HepG2 (cell line): ENCODE data around the gene DYNLT2B. TPM values are rescaled to one million over a fixed set of nuclear protein-coding genes. Genes with fewer than 3 reads are reported as not detected.

Source experiments
- BHLHE40 ChIP-seq: IDR thresholded peaks from 2 replicates; pipeline ENCODE4 v1.6.1; 2011; ENCODE audit warnings: low read length, improper control_type of control experiment
- FOXC1 ChIP-seq: sonication (generic); formaldehyde crosslinking; IDR thresholded peaks from 2 replicates; pipeline ENCODE4 v1.8.0; 2022; ENCODE audit warnings: mild to moderate bottlenecking, missing genetic modification reagents, borderline replicate concordance
- HCFC1 ChIP-seq: fragments of 150-350 bp; IDR thresholded peaks from 2 replicates; pipeline ENCODE4 v1.6.1; 2014; ENCODE audit warnings: low read depth, low read length
- HNF1B ChIP-seq: sonication (generic); formaldehyde crosslinking; IDR thresholded peaks from 2 replicates; pipeline ENCODE4 v1.5.1; 2020; ENCODE audit warnings: mild to moderate bottlenecking, moderate library complexity, missing genetic modification reagents
- IKZF4 ChIP-seq: sonication (generic); formaldehyde crosslinking; IDR thresholded peaks from 2 replicates; pipeline ENCODE4 v1.5.1; 2020; ENCODE audit warnings: borderline replicate concordance, mild to moderate bottlenecking, low read depth, missing genetic modification reagents; ENCODE audit errors: not compliant biosample characterization
- MAF1 ChIP-seq: sonication (generic); formaldehyde crosslinking; IDR thresholded peaks from 2 replicates; pipeline ENCODE4 v1.5.0; 2020; ENCODE audit warnings: missing genetic modification reagents, borderline replicate concordance
- NR2F1 ChIP-seq, 2 experiments: fragments of 450-650 bp in 1 of 2; formaldehyde crosslinking in 1 of 2; IDR thresholded peaks; 2 replicates each; pipeline versions ENCODE4 v1.5.0 to v1.6.1; 2016 to 2020; ENCODE audit warnings: mild to moderate bottlenecking in 1 of 2, missing compliant biosample characterization in 1 of 2, missing genetic modification reagents in 1 of 2, moderate library complexity in 1 of 2
- RXRB ChIP-seq: IDR thresholded peaks from 2 replicates; pipeline ENCODE4 v1.6.1; 2016; ENCODE audit warnings: borderline replicate concordance, missing genetic modification reagents, missing compliant biosample characterization
- TEAD2 ChIP-seq: sonication (generic); formaldehyde crosslinking; IDR thresholded peaks from 2 replicates; pipeline ENCODE4 v1.9.0; 2021; ENCODE audit warnings: missing genetic modification reagents
- ZBTB25 ChIP-seq: IDR thresholded peaks from 2 replicates; pipeline ENCODE4 v1.6.1; 2018; ENCODE audit warnings: missing genetic modification reagents
- ZKSCAN1 ChIP-seq: fragments of 150-350 bp; IDR thresholded peaks from 2 replicates; pipeline ENCODE4 v1.6.1; 2014; ENCODE audit warnings: low read length
- ZNF121 ChIP-seq: sonication (generic); formaldehyde crosslinking; IDR thresholded peaks from 2 replicates; pipeline ENCODE4 v1.5.0; 2020; ENCODE audit warnings: mild to moderate bottlenecking, missing genetic modification reagents
- ZNF275 ChIP-seq: sonication (generic); formaldehyde crosslinking; IDR thresholded peaks from 2 replicates; pipeline ENCODE4 v1.8.0; 2022; ENCODE audit warnings: missing genetic modification reagents, mild to moderate bottlenecking, inconsistent platforms, borderline replicate concordance
- ZNF414 ChIP-seq: sonication (generic); formaldehyde crosslinking; IDR thresholded peaks from 2 replicates; pipeline ENCODE4 v1.5.0; 2020; ENCODE audit warnings: missing genetic modification reagents
- ZNF710 ChIP-seq: sonication (generic); formaldehyde crosslinking; IDR thresholded peaks from 2 replicates; pipeline ENCODE4 v1.5.0; 2020; ENCODE audit warnings: mild to moderate bottlenecking, missing genetic modification reagents, borderline replicate concordance
- ZNF770 ChIP-seq: sonication (generic); formaldehyde crosslinking; IDR thresholded peaks from 2 replicates; pipeline ENCODE4 v1.5.0; 2020; ENCODE audit warnings: mild to moderate bottlenecking, missing genetic modification reagents
- ZNF780A ChIP-seq: sonication (generic); formaldehyde crosslinking; IDR thresholded peaks from 2 replicates; pipeline ENCODE4 v1.8.0; 2022; ENCODE audit warnings: mild to moderate bottlenecking, missing genetic modification reagents, moderate library complexity
- ZNF878 ChIP-seq: sonication (generic); formaldehyde crosslinking; IDR thresholded peaks from 2 replicates; pipeline ENCODE4 v1.8.1; 2023; ENCODE audit warnings: mild to moderate bottlenecking, missing genetic modification reagents, moderate library complexity
- ZSCAN9 ChIP-seq: IDR thresholded peaks from 2 replicates; pipeline ENCODE4 v1.6.1; 2016; ENCODE audit warnings: borderline replicate concordance
- polyA plus RNA-seq, 8 experiments: library from polyadenylated mRNA; depleted of rRNA in 3 of 8; stranded (reverse) in 7 of 8; unstranded in 1 of 8; fragments of >200 nt; fragmentation: Illumina TruSeq in 4 of 8; extraction: Trizol in 4 of 8; gene quantifications; 2 replicates each; pipeline versions ENCODE4 v1.2.1 to v1.2.3, GENCODE V29; 2011 to 2016; ENCODE audit warnings: low read depth in 4 of 8, missing spikeins in 1 of 8, mixed read lengths in 1 of 8; ENCODE audit not compliant: insufficient read depth in 1 of 8
- total RNA-seq, 5 experiments: library from RNA; depleted of rRNA; stranded (reverse); fragments of >200 nt; fragmentation: Illumina TruSeq; extraction: Trizol; gene quantifications; 2 replicates each; pipeline ENCODE4 v1.2.3, GENCODE V29; 2016; ENCODE audit warnings: low read depth in 1 of 5

Gene DYNLT2B
- total and polyA plus RNA-seq, 2 of the 13 experiments (the other 11 are each of a cell fraction or from before 2014, with no cell fraction given), result 4.0 to 7.0 TPM

DNA sequence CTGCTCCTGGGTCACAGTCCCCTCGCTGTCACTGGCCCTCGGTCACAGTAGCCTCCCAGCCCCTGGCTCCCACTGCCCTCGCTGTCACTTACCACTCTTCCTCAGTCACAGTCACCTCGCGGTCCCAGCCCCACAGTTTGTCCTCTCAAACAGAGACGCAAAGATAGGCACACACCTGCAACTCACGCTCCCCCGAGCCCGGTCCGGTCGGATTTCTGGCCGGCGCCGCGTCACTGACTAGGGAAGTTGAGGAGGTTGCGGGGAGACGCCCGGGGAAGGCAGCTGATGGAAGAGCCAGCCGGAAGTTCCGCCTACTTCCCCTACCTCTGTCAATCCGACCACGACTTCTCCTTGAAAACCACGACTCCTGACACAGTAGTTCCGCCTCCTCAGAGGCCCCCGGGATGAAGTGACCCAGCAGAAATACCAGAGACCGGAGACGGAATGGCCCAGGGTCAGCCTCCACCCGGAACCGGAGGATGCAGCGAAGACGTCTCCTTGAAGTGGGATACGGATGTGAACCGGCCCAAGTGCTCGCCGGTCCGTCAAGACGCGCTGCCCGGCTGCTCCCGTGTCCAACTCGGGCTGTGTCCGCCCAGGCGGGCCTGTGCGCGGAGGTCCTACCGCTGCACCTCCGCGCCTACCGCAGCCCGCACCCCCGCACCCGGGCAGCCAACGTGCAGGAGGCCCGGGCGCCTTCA is 30.4 kb downstream of the DYNLT2B start, which contains the start of gene PCYT1A (continued):
- peak; percentile 68; the same call in 1 of the 2 replicates for TF ChIP-seq ZNF710 (CRISPR knock-in tag)
- peak; percentile 22; the same call in 1 of the 2 replicates for TF ChIP-seq ZSCAN9
- peak; percentile 71 for TF ChIP-seq RXRB (CRISPR knock-in tag)
- TF ChIP-seq ZKSCAN1, result no peak
- peak; percentile 94 for TF ChIP-seq ZNF780A
- TF ChIP-seq IKZF4 (CRISPR knock-in tag), result no peak
- TF ChIP-seq NR2F1 (CRISPR knock-in tag; IDR thresholded peaks at IDR 0.05), result no peak; a peak in 2 of 4 replicates
- peak; percentile 87 for TF ChIP-seq ZNF770 (CRISPR knock-in tag)
- TF ChIP-seq HCFC1, result peak; percentile 56
- peak; percentile 77; the same call in 1 of the 2 replicates for TF ChIP-seq ZNF121 (CRISPR knock-in tag)
- peak; percentile 92 for TF ChIP-seq HNF1B
- TF ChIP-seq TEAD2, result no peak
- TF ChIP-seq ZNF878, result peak; percentile 68; the same call in 1 of the 2 replicates
- peak; percentile 33; the same call in 1 of the 2 replicates for TF ChIP-seq FOXC1 (CRISPR knock-in tag)
- TF ChIP-seq ZBTB25 (CRISPR knock-in tag), result peak; percentile 91
- no peak for TF ChIP-seq ZNF414 (CRISPR knock-in tag)
- 0 out of 2 replicates have a peak, but pooled peaks have one; percentile 56 for TF ChIP-seq MAF1 (CRISPR knock-in tag)
- TF ChIP-seq ZNF275 (CRISPR knock-in tag), result peak; percentile 91; the same call in 1 of the 2 replicates
- TF ChIP-seq BHLHE40, result no peak
